A172 (cell line): ENCODE results near the gene SNF8. TPM values are rescaled to one million over a fixed set of nuclear protein-coding genes. Genes with fewer than 3 reads are reported as not detected.
"Not testable (repeated sequence)": the region's sequence is repeated elsewhere in the genome, so short reads cannot be mapped to it uniquely, and the experiment has no call there.

ENCODE experiments used
- DNase-seq: peaks from one replicate; pipeline ENCODE4 v3.0.0-alpha.2; 2015; ENCODE audit warnings: low spot score
- total RNA-seq: library from RNA; depleted of rRNA; stranded (reverse); fragments of >200 nt; shearing (Covaris generic); gene quantifications from 2 replicates; pipeline ENCODE4 v1.2.3, GENCODE V29; 2014; rRNA removed

SNF8 gene, protein sequence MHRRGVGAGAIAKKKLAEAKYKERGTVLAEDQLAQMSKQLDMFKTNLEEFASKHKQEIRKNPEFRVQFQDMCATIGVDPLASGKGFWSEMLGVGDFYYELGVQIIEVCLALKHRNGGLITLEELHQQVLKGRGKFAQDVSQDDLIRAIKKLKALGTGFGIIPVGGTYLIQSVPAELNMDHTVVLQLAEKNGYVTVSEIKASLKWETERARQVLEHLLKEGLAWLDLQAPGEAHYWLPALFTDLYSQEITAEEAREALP
- 157 and 175 TPM in 2 replicates for total RNA-seq

DNA sequence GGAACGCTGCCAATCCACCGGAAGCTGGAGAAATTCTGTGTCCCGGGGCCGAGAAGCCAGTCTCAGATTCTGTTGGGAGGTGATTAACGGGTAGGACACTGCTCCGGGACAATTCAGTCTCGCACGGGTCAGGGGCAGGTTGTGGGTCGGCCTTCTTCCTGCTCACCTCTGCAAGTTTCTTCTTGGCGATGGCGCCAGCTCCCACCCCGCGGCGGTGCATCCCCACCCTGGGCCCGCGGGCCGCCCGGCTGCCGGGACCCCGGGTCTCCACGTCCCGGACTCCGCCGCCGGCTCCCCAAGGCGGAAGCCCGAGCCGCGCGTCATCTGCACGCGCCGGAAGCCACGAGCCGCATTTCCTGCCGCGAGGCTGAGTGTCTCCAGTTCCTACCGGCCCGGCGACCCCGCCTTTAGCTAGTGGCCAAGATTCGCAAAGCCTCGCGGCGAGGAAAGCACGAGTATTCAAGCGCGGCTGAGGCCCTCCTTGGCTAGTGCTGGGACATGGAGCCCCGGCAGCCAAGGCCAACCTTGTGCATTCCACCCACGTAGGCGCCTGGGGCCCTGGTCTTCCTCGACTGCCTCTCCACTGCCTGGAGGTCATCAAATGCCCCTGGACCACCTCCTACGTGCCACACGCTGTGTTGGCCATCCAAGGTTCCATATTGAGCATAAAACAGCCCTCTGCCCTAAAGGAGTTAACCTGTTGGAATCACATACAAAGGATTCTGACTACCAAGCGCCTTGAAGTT lies at the start of gene SNF8:
Gene SNF8, minus strand, starts transcription at position 328 of the 746 bp plus-strand sequence. Its CDS starts 108 bp downstream, at position 220.
- DNase-seq, result peak; percentile 78

DNA sequence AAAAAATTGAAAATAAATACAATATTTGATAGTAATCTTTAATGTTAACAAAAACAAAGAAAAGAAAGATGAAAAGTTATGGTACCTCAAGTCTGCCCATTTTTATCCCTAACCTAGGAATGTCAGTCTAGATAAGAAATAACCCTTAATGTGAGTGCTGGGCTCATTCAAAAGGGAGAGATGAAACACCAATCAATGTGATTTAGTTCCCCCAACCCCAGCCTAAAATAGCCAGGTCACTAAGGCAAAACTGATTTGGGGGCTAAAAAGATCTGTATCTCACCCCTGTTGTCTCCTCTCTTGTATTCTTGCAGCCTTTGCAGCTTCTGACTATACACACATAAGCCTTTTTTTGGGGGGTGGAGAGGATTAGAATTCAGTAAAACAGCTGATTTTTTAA lies 49.3 kb upstream of the SNF8 start:
- no peak for DNase-seq

DNA sequence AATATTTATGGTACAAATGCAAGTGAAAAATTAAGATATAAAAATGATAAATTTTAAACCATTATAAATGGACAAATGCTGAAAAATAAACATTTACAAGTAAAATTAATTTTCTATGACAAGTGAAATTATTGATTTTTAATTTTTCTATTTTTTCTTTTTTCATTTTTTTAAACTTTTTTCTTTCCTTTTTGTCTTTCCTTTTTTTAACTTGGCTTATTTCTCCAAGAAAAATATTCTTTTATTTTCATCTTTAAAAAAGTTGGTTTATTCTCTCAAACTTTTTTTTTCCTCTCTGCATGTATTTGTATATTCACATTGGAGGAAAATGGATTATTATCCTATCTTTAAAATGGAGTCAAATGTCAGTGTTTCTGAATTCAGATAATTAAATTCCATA lies 48.7 kb upstream of the SNF8 start:
- DNase-seq, result no peak

DNA sequence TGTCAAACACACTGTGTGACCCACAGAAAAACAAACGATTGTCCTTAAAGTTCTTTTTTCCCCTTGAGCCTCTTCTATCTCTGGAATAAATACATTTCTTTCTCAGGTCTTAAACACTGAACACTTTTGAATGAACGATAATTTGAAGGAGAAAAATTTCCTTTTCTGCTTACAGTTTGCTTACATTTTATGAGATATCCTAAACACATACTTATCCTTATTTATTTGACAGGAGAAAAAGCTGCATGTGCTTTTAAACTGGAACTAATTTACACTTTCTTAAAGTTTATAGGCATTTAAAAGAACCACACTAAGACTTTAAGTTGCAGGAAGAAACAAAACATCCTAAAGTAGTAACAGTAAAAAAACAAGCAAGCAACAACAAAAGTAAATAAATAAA lies 47.8 kb upstream of the SNF8 start:
- no peak for DNase-seq

DNA sequence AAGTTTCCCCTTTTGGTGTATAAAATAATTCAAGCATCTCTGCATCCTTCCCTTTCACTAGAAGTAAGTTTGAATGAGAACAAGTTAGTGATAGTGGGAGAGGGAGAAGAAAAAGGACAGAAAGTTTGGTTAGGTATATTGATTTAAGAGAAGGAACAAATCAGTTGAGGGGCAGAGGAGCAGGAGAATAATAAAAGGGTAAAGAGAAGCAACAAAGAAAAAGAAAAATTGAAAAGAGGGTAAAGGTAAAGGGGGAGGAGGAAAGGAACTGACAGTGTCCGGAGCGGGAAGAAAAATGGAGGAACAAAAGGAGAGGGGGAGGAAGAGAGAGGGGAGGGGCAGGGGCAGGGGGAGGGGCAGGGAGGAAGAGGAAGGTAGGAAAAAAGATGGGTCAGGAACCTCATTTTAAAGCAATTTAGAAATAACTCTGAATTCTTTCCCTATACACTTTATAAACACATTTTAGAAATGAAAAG lies 46.3 kb upstream of the SNF8 start:
- no peak for DNase-seq

DNA sequence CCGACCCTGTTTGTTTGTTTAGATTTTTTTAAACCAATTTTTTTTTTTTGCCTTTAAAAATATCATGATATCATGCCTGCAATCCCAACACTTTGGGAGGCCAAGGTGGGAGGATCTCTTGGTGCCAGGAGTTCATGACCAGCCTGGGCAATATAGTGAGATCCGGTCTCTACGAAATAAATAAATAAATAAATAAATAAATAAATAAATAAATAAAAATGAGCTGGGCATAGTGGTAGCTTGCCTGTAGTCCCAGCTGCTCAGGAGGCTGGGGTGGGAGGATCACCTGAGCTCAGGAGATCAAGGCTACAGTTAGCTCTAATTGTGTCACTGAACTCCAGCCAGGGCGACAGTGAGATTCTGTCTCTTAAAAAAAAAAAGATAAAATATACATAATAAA lies 44.5 kb upstream of the SNF8 start:
- no peak for DNase-seq

DNA sequence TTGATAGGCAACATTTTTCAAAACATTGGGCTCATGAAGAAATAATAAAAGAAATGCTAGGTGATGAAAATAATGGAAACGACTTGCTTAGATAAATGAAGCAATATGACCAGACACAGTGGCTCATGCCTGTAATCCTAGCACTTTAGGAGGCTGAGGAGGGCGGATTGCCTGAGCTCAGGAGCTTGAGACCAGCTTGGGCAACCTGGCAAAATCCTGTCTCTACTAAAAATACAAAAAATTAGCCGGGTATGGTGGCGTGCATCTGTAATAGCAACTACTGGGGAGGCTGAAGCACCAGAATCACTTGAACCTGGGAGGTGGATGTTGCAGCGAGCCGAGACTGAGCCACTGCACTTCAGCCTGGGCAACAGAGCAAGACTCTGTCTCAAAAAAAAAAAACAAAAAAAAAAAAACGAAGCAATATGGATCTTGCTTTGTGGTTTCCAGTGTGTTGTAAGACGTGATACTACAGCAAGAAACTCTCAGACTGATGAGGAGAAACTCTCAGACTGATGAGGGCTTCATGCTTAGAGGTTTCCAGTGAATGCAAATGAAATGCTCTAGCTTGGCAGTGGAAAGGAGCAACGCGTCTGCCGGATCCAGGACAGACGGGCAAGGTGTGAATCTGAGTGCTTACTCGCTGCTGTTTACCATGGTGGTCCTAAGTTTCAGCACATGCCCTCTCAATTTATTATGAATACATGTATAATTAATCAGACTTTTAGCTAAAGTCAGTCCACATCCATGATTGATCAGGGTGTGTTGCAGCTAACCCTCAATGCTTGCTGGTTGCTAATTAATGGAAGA lies 41.0 kb upstream of the SNF8 start:
- no peak for DNase-seq

DNA sequence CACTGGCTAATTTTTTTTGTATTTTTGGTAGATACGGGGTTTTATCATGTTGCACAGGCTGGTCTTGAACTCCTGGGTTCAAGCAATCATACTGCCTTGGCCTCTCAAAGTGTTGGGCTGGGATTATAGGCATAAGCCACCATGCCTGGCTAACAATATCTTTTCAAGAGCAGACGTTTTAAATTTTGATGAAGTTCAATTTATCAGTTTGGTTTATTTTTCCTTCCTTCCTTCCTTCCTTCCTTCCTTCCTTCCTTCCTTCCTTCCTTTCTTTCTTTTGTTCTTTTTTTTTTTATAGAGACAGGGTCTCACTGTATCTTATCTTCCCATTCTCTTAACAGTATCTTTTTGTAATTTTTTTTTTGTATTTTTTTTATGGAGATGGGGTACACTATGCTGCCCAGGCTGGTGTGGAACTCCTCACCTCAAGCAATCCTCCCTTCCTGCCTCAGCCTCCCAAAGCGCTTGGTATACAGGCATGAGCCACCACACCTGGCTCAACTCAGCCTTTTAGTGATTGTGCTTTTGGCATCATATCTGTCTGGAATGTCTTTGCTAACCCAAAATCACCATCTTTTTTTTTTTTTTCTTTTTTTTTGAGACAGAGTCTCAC lies 37.4 kb upstream of the SNF8 start:
- DNase-seq, result no peak

DNA sequence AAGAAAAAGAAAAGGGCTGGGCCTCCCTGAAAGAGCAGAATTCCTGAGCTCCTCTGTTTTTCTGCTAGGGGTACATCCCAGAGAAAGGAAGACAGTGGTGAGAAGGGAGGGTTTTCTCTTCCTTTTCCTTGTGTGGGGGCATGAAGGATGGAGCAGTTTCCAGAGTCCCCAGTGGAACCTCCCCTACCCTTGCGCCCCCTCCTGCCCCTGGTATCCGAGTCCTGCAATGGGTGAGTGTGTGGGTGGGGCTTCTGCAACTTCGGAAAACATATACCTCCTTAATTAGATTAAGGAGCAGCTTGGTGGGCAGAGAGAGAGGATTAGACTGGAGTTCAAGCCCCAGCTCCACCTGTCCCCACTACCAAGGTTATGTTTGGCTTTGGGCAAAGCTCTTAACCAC lies 29.2 kb upstream of the SNF8 start:
- no peak for DNase-seq

DNA sequence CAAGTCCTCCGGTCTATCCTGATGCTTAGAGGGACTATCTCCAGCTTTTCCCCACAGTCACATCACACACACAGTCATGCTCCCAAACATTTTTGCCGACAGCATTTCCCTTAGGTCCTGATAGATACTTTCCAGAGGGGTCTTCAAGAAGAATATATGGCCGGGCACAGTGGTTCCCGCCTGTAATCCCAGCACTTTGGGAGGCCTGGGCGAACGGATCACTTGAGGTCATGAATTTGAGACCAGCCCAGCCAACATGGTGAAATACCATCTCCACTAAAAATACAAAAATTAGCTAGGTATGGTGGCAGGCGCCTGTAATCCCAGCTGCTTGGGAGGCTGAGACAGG lies 28.1 kb upstream of the SNF8 start:
- DNase-seq, result no peak

DNA sequence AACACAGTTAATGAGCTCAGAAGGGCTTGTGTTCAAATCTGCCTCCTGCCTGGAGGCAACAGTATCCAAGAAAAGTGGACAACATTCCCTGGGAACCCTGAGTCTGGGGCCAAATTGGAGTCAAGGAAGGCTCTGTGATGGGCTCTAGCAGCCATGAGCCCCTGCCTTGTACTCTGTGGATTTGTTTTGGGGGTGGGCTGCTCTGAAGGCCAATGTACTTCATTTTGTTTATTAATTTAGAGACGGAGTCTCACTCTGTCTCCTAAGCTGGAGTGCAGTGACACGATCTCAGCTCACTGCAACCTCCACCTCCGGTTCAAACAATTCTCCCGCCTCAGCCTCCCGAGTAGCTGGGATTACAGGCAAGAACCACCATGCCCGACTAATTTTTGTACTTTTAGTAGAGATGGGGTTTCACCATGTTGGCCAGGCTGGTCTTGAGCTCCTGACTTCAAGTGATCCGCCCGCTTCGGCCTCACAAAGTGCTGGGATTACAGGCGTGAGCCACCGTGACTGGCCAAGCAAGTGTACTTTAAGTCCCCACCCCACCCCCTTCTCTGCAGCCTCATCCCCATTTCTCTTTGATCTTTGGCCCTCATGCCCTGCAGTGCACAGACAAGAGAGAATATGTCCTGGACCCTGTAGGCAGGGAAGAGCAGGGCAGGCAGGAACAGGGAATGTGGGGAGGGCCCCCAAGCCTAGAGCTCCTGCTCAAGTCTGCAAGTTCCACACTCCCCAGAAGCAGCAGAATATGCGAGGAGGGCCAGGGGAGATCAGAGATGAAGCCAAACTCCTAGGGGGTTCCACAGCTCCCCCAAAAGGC lies 26.4 kb upstream of the SNF8 start:
- no peak for DNase-seq

DNA sequence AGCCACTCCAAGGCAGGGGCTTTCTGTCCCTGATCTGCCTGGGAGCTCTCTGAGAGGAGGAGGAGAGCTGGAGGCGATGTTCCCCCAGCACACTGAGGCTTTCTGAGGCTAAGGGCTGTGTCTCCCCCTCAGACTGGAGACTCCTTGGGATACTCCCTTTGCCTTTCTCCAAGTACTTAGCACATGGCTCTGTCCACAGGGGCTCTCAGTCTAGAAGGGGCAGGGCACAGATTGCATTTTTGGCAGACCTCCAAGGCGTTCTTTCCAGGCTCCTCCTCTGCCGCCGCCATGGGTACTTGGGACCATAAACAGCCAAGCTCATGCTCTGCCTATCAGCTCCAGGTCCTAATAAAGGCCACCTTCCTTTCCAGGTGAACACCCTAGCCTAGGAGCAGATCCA lies 25.6 kb upstream of the SNF8 start:
- no peak for DNase-seq

DNA sequence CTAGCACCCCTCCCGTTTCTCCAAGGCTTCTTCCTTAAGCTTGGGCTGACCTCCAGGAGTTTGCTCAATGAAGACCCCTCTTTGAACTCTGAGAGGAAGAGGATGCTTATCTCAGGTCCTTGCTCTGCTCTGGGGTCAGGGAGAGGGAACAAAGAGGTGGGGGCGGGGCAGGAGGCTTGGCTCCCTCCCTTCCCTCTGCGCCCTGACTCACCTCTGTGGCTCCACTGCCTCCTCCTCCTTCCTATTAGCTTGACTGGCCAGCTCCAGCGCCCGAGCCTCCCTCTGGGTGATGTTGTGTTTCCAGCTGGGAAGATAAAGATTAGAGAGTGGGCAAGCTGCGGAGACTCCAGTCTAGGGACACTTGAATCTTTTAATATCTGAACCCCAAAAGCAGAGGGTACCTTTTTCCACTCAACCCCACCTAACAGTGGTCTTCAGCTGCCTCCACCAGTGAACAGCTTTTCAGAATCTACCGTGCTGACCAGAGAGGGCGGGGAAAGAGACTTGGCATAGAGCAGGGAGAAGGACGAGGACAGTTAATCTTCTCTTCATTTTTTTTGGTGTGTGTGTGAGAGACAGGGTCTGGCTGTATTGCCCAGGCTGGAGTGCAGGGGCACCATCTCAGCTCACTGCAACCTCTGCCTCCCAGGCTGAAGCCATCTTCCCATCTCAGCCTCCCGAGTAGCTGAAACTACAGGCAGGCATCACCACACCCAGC lies 17.0 kb upstream of the SNF8 start:
- peak; percentile 90 for DNase-seq

DNA sequence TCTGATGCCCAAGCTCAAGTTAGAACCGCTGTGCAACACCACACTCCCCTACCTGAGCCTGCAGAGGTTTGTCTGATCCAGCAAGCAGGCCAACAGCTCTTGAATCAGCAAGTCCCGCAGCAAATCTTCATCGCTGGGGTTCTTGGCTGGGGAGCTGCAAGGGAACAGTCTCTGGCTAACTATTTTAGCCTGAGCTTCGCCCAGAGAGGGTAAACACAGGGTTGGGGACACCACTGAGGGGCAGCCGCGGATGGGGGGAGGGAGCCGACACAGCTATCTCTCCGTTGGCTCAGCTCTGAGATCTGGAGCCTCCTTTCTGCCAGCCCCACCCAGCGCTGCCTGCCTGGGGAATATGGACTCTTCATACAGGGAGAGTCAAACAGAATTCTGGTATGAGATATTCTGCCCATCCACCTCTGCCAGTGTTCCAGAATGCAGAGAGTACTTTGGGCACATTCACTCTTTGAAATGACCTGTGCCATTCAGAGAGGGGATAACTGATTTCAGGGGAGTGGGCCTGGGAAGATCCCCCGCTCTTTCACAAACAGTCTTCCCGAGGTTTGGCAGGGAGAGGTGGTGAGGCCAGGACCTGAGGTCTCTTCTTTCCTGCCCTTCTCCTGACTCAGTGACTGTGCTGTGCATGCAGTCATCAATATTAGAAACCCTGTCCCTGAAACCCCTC lies 16.3 kb upstream of the SNF8 start:
- DNase-seq, result peak; percentile 22

DNA sequence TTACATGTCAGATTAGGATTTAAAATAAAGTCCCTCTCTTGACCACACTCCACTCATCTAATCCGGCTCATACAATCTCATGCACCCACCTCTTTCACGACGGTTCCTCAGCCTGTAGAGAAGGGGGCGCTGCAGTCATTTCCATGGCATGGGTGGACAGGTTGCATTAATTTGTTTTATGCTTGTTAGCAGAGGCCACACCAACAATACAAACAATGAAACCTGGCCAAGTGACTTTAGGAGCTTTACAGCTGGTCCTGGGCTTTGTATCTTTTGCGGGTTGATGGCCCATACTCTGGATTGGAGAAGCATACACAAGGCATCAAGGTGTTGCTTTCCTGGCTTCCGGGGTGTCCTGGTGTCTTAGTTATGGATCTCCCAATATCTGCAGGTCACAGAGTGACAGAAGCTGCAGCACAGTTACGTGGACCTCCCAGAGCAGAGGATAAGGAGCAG lies 9.7 kb upstream of the SNF8 start:
- peak; percentile 53 for DNase-seq

DNA sequence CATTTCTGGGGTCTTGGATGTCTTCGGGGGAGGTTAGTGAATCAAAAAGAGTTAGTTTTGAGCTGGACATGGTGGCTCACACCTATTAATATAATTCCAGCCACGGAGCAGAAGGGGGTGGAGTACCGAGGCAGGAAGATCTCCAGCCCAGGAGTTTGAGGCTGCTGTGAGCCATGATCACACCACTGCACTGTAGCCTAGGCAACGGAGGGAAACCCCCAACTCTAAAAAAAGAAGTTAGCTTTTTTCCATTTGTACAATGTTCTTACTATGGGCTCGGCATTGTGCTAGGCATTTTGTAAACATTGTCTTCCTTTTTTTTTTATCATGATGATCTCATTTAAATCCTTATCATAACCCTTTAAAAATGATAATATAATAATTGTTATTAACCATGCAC lies 8.3 kb upstream of the SNF8 start:
- peak; percentile 46 for DNase-seq

DNA sequence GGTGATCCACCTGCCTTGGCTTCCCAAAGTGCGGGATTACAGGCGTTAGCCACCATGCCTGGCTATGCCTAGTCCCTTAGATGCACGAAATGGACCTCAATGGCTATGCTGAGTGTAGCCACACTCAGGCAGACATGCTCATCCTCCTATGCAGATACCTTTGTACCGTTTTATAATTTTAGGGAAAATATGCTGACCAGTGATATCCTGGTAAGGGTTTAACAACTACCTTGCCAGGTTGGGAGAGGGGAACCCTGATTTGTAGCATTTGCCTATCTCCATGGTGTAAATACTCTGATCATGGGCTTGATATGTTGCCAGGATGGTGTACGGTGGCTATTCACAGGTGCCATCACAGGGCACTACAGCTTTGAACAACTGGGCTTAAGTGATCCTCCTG lies 6.9 kb upstream of the SNF8 start:
- DNase-seq, result no peak

DNA sequence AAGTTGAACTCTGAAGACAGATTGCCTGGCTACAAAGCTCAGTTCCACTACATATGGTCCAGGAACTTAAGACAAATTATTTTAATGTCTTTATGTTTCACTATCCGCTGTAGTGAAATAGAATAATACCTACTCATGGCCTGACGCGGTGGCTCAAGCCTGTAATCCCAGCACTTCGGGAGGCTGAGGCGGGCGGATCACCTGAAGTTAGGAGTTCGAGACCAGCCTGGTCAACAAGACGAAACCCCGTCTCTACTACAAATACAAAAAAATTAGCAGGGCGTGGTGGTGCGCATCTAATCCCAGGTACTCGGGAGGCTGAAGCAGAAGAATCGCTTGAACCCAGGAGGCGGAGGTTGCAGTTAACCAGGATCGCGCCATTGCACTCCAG lies 614 bp upstream of the SNF8 start:
- DNase-seq, result not testable (repeated sequence)

DNA sequence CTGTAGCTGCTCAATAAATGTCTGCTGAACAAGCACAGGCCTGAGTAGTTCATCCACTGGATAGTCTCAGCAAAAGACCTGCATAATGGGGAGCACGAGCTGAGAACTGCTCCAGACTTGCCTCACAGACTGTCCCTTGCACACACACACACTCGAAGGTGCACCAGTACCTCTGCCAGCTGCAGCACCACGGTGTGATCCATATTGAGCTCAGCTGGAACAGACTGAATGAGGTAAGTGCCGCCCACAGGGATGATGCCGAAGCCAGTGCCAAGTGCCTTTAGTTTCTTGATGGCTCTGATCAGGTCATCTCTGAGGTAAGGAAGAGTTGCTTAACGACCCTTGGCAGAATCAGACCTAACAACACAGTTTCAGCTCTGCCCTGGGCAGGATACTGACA lies 11.6 kb downstream of the SNF8 start:
- DNase-seq, result no peak

DNA sequence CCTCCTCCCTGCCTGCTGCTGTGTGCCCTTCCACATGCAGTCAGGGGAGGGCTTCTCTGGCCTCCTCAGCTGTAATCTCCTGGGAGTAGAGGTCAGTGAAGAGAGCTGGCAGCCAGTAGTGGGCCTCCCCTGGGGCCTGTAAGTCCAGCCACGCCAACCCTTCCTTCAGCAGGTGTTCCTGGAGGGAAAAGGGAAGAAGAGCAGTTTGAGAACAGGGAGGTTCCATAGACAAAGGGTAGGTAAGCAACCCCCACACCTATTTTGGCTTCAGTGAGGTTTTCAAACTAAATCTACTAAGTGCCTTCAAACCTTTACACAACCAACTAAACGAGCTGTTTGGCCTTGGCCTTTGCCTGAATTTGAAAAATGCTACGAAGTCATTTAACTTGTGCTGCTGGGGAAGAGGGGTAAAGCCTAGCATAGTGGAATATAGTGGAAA lies 14.2 kb downstream of the SNF8 start:
- no peak for DNase-seq
